ENCODE measurements around the gene TBC1D14. TPM values are rescaled to one million over a fixed set of nuclear protein-coding genes. Genes with fewer than 3 reads are reported as not detected.

The TBC1D14 gene
- polyA plus RNA-seq, 1 experiment = 35.8 TPM

GRCh38 chr4:6968496-6968895 is 58.9 kb downstream of the TBC1D14 start:
- ChIA-PET POLR2A (no interaction called here), CTCF (interaction anchor here (7.1 kb wide), 1 partner anchor 98 kb away, joined by 116 read pairs; the partner anchor contains the start of gene GRPEL1)
- TF ChIP-seq CTCF (IDR thresholded peaks at IDR 0.05; ENCODE audit: insufficient read depth, low read depth, low read length) = no peak
- peaks cover 3% of the 10 kb centered on the region for H3K36me3 ChIP-seq (ENCODE audit: control insufficient read depth, insufficient read depth, low read length)
- DNase-seq (ENCODE audit: low read depth) = no peak
- no peak overlapping the region for H3K4me3 ChIP-seq (ENCODE audit: low read depth, low read length)
- no peaks in the 10 kb centered on the region for H3K27me3 ChIP-seq (ENCODE audit: control insufficient read depth, insufficient read depth, low read length)

GRCh38 chr4:6969826-6970800 is 60.5 kb downstream of the TBC1D14 start:
- Histone ChIP-seq H3K4me3 (ENCODE audit: low read depth, low read length) (no peak overlapping the region), H3K36me3 (ENCODE audit: control insufficient read depth, insufficient read depth, low read length) (peaks cover 3% of the 10 kb centered on the region), H3K27me3 (ENCODE audit: control insufficient read depth, insufficient read depth, low read length) (no peaks in the 10 kb centered on the region)
- no peak for DNase-seq (ENCODE audit: low read depth)
- POLR2A ChIA-PET = no interaction called here
- no peak for TF ChIP-seq CTCF (IDR thresholded peaks at IDR 0.05; ENCODE audit: insufficient read depth, low read depth, low read length)
- CTCF ChIA-PET = interaction anchor here (1.4 to 7.1 kb wide), 2 partner anchors 12 to 96 kb away, joined by 3 to 116 read pairs; partner anchors contain the start of gene GRPEL1

- CTCF ChIA-PET = interaction anchor here (0.9 to 7.1 kb wide), 3 partner anchors 71 to 251 kb away, joined by 4 to 116 read pairs (median 5); partner anchors contain the start of genes GRPEL1 and TADA2B
- peaks cover 3% of the 10 kb centered on the region for H3K36me3 ChIP-seq (ENCODE audit: control insufficient read depth, insufficient read depth, low read length)
- POLR2A ChIA-PET = no interaction called here
Observed at GRCh38 chr4:6971536-6972374, 62.1 kb downstream of the TBC1D14 start.

GRCh38 chr4:6972375-6972650 is 62.7 kb downstream of the TBC1D14 start:
- DNase-seq (ENCODE audit: low read depth) = no peak
- H3K4me3 ChIP-seq (ENCODE audit: low read depth, low read length) = no peak overlapping the region
- ChIA-PET CTCF (interaction anchor here (0.7 to 7.1 kb wide), 4 partner anchors 11 to 94 kb away, joined by 3 to 116 read pairs (median 4); partner anchors contain the start of genes GRPEL1 and TADA2B), POLR2A (no interaction called here)
- TF ChIP-seq CTCF (IDR thresholded peaks at IDR 0.05; ENCODE audit: insufficient read depth, low read depth, low read length) = no peak
- H3K36me3 ChIP-seq (ENCODE audit: control insufficient read depth, insufficient read depth, low read length) = peaks cover 3% of the 10 kb centered on the region
- no peaks in the 10 kb centered on the region for H3K27me3 ChIP-seq (ENCODE audit: control insufficient read depth, insufficient read depth, low read length)

More at GRCh38 chr4:6971536-6972374, 62.1 kb downstream of the TBC1D14 start:
- no peak overlapping the region for H3K4me3 ChIP-seq (ENCODE audit: low read depth, low read length)
- no peak for TF ChIP-seq CTCF (IDR thresholded peaks at IDR 0.05; ENCODE audit: insufficient read depth, low read depth, low read length)
- no peak for DNase-seq (ENCODE audit: low read depth)
- H3K27me3 ChIP-seq (ENCODE audit: control insufficient read depth, insufficient read depth, low read length) = no peaks in the 10 kb centered on the region

- no peaks in the 10 kb centered on the region for H3K27me3 ChIP-seq (ENCODE audit: control insufficient read depth, insufficient read depth, low read length)
- ChIA-PET CTCF (interaction anchor here (0.6 to 7.1 kb wide), 8 partner anchors 10 to 102 kb away, joined by 3 to 116 read pairs (median 9); partner anchors contain the start of gene GRPEL1), POLR2A (no interaction called here)
- peaks cover 1% of the 10 kb centered on the region; the same call in 1 of the 2 replicates for H3K36me3 ChIP-seq (ENCODE audit: control insufficient read depth, insufficient read depth, low read length)
- TF ChIP-seq CTCF (IDR thresholded peaks at IDR 0.05; ENCODE audit: insufficient read depth, low read depth, low read length) = no peak
- no peak for DNase-seq (ENCODE audit: low read depth)
- no peak overlapping the region for H3K4me3 ChIP-seq (ENCODE audit: low read depth, low read length)
Observed at GRCh38 chr4:6972911-6973310, 63.3 kb downstream of the TBC1D14 start.
